HG03025 (cell line): ENCODE measurements around the gene TPSAB1.

Experiments used
- ATAC-seq: cut with Tn5 transposase; IDR thresholded peaks from one replicate; pipeline ENCODE4 v1.9.1; 2021; ENCODE audit warnings: mild to moderate bottlenecking, moderate library complexity; ENCODE audit not compliant: unreplicated experiment, low FRiP score

The TPSAB1 gene

GRCh38 chr16:1279945-1280589 lies 39.6 kb downstream of the TPSAB1 start:
- ATAC-seq, result no peak

- ATAC-seq, result no peak
These were observed 40.3 kb downstream of the TPSAB1 start for GRCh38 chr16:1280783-1281182.

DNA sequence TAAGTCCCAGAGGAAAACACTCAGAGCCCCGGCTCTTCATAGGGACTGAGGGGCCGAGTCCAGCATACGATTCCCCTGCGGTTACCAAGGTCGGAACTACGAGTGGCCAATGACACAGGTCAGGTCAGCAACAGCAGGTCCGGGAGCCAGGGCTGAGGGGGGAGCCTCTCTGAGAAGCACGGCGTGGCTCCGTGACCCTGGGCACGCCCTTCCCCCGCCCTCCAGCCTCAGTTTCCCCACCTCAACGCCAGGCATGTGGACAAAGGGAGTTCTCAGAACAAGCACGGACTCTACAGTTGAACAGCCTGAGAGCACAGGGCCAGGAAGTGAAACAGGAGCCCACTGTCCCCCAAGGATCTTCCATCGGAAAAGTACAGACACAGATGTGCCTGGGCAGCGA lies 41.0 kb downstream of the TPSAB1 start:
- ATAC-seq, result no peak

DNA sequence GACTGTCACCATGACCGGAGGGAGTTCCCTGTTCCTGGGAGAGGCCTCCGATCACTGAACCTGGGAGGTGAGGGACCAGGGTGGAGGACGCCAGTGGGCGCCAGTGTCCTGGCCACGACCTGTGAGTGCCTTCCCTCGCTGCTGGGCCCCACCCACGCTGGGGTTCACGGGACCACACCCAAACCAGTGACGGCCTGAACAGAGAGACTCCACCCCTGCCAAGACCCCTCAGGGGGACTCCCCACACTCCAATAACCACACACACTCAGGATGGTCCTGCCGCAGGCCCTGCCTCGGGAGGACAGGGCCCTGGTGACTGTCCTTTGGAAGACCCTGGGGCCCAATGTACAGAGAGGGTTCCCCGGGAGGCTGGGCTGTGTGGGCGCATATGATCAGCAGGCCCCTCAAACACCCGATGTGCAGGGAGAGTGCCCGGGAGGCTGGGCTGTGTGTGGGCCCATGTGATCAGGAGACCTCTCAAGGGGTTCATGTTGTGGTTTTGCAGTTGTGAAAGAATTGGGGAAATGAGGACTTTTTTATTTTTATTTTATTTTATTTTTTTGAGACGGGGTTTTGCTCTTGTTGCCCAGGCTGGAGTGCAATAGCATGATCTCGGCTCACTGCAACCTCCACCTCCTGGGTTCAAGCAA lies 41.9 kb downstream of the TPSAB1 start:
- ATAC-seq, result no peak

- ATAC-seq, result no peak
These were observed 42.8 kb downstream of the TPSAB1 start for GRCh38 chr16:1283296-1283695.

- ATAC-seq, result no peak
These were observed 43.6 kb downstream of the TPSAB1 start for GRCh38 chr16:1283996-1284616.

- no peak for ATAC-seq
These were observed 45.4 kb downstream of the TPSAB1 start for GRCh38 chr16:1285669-1286512.

GRCh38 chr16:1286513-1287094 lies 46.1 kb downstream of the TPSAB1 start:
- ATAC-seq, result no peak

DNA sequence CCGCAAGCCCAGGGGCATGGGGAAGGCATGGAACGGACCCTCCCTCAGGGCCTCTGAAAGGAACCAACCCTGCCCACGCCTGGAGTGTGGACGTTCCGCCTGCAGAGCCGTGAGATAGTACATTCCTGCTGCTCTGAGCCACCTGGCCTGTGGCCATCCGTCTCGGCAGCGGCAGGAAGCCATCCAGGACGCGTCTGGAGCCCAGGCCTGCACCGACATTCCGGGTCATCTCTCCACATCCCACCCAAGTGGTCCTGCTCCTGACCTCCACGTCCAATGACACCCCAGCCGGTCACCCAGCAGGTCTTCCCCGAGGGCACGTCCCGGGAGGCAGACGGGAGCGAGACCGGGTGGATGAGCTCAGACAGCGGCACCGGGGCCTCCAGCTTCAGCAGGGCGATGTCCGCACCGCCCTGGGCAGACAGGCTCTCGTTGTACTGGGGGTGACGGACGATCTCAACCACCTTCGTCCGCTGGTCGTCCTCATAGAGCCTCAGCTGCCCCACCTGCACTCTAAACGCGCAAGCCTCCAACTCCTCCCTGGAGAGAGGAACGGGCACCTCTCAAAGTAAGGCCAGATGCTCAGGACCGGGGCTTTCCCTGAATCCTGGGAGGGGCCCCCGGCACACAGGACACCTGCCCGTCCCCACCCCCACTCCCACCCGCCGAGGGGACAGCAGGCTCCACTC lies 47.6 kb downstream of the TPSAB1 start:
- ATAC-seq, result no peak

GRCh38 chr16:1288813-1289476 lies 48.4 kb downstream of the TPSAB1 start:
- no peak for ATAC-seq

DNA sequence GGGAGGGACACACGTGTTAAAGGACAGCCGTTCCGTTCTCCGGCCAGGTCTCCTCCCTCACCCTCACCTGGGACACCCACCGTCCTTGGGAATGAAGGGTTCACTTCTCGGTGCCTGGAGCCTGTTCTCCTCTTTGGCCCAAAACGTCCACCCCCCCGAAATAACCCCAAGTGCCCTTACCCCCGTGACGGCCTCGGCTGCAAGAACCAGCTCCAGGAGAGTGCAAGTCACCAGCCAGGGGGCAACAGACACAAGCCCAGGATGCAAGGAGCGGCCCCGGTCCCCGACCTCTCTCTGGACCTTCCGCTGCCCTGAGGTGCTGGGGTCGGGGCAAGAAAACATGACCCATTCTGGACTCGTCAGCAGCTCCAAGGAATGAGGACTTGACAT lies 49.0 kb downstream of the TPSAB1 start:
- no peak for ATAC-seq

GRCh38 chr16:1290063-1290501 lies 49.6 kb downstream of the TPSAB1 start:
- ATAC-seq, result no peak

DNA sequence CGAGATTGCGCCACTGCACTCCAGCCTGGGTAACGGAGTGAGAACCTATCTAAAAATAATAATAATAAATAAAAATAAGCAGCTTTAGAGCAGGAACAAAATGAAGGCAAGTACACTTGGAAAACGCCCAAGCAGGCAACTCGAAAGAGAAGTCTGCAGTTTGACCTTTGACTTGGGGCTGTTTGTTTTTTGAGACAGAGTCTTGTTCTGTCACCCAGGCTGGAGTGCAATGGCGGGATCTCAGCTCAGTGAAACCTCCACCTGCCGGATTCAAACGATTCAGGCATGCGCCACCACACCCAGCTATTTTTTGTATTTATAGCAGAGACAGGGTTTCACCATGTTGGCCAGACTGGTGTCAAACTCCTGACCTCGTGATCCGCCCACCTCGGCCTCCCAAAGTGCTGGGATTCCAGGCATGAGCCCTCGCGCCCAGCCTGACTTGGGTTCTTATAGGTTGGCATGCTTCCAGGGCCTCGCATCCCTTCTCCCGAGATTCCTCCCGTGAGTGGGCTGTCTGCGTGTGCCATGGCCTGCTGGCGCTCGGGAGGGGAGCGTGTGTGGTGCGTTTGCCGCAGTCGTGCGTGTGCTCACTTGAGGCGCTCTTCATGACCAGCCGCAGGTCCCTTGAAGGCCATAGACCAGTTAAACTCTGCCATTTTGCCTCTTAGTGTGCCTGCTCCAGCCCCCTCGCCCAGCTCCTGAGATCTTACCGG lies 50.5 kb downstream of the TPSAB1 start:
- ATAC-seq, result no peak

DNA sequence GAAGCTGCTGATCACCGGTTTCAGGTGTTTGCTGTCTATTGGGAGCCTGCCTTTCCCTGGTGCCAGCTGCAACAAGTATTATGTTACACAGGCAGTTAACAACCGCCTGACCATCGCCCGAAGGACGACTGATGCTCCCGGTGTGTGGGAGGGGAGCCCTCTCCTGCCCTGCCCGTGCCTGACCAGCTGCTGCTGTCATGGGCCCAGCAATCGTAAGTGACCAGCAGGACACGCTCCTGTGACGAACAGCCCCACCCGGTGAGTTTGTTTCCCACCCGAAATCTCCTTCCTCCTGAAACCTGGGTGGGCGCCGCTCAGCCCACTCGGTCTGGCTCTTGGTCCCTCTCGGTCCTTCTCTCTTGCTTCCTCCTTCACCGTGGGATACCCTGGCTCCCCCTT lies 51.1 kb downstream of the TPSAB1 start:
- ATAC-seq, result no peak
